HEK293 (cell line): Measurements from ENCODE around the gene PDXDC1.
A peak's percentile ranks its signal among the peaks of the same experiment; 100 is the strongest.
"Not testable (repeated sequence)": the region's sequence is repeated elsewhere in the genome, so short reads cannot be mapped to it uniquely, and the experiment has no call there.

Experiments used
- CTCF ChIA-PET: fragments of 350-600 bp; formaldehyde crosslinking; extraction: SDS; loops from one replicate; lab custom pipeline; 2021; ENCODE audit warnings: antibody characterized with exemption; lab: Yijun Ruan, JAX
- POLR2A ChIA-PET: fragments of 300-600 bp; formaldehyde crosslinking; extraction: SDS; loops from one replicate; lab custom pipeline; 2020; ENCODE audit warnings: antibody characterized with exemption, inconsistent platforms; lab: Yijun Ruan, JAX
- H3K27ac ChIP-seq: fragments of 200-500 bp; sonication (Bioruptor generic); 2 replicates; pipeline ENCODE4 v1.5.1; 2014; ENCODE audit warnings: low read depth, low read length, control low read depth, inconsistent platforms; ENCODE audit errors: extremely low read depth
- H3K36me3 ChIP-seq, 2 experiments: fragments of 200-500 bp in 1 of 2; sonication (Bioruptor generic) in 1 of 2; 1 replicate in 1 of 2; 2 replicates in 1 of 2; pipeline ENCODE4 v1.5.1; 2014 to 2017; ENCODE audit warnings: inconsistent platforms in 2 of 2, low read length in 2 of 2; ENCODE audit not compliant: control insufficient read depth in 2 of 2, insufficient read depth in 1 of 2
- H3K4me1 ChIP-seq: fragments of 200-500 bp; sonication (Bioruptor generic); 2 replicates; pipeline ENCODE4 v1.5.1; 2014; ENCODE audit warnings: mild to moderate bottlenecking, low read length, inconsistent platforms; ENCODE audit not compliant: control insufficient read depth, insufficient read depth
- H3K4me3 ChIP-seq: 2 replicates; pipeline ENCODE4 v1.5.1; 2011; ENCODE audit warnings: low read depth, mild to moderate bottlenecking, control low read depth, low read length, moderate library complexity
- H3K9me3 ChIP-seq: fragments of 200-500 bp; sonication (Bioruptor generic); 2 replicates; pipeline ENCODE4 v1.5.1; 2014; ENCODE audit warnings: low read depth, low read length, inconsistent platforms; ENCODE audit not compliant: control insufficient read depth, insufficient read depth
- GLIS1 ChIP-seq: fragments of 450-650 bp; formaldehyde crosslinking; IDR thresholded peaks from 2 replicates; pipeline ENCODE4 v1.5.1; 2016; ENCODE audit warnings: missing biosample characterization, missing genetic modification characterization
- HIC1 ChIP-seq: fragments of 450-650 bp; formaldehyde crosslinking; IDR thresholded peaks from 2 replicates; pipeline ENCODE4 v1.5.1; 2016; ENCODE audit warnings: missing biosample characterization, missing genetic modification characterization
- SCRT2 ChIP-seq: fragments of 450-650 bp; formaldehyde crosslinking; IDR thresholded peaks from 2 replicates; pipeline ENCODE4 v1.5.1; 2016; ENCODE audit warnings: missing biosample characterization, missing genetic modification characterization
- SP2 ChIP-seq: fragments of 450-650 bp; formaldehyde crosslinking; IDR thresholded peaks from 2 replicates; pipeline ENCODE4 v1.5.1; 2016; ENCODE audit warnings: missing biosample characterization, missing genetic modification characterization
- ZNF664 ChIP-seq: fragments of 450-650 bp; formaldehyde crosslinking; IDR thresholded peaks from 2 replicates; pipeline ENCODE4 v1.5.1; 2016; ENCODE audit warnings: missing biosample characterization, missing genetic modification characterization
- ZNF692 ChIP-seq: fragments of 450-650 bp; formaldehyde crosslinking; IDR thresholded peaks from 2 replicates; pipeline ENCODE4 v1.5.1; 2016; ENCODE audit warnings: missing biosample characterization, missing genetic modification characterization
- TF ChIP-seq, protein P1 (sequence below): fragments of 450-650 bp; formaldehyde crosslinking; IDR thresholded peaks from 2 replicates; pipeline ENCODE4 v1.5.1; 2016; ENCODE audit warnings: missing biosample characterization, missing genetic modification characterization

PDXDC1 gene

DNA sequence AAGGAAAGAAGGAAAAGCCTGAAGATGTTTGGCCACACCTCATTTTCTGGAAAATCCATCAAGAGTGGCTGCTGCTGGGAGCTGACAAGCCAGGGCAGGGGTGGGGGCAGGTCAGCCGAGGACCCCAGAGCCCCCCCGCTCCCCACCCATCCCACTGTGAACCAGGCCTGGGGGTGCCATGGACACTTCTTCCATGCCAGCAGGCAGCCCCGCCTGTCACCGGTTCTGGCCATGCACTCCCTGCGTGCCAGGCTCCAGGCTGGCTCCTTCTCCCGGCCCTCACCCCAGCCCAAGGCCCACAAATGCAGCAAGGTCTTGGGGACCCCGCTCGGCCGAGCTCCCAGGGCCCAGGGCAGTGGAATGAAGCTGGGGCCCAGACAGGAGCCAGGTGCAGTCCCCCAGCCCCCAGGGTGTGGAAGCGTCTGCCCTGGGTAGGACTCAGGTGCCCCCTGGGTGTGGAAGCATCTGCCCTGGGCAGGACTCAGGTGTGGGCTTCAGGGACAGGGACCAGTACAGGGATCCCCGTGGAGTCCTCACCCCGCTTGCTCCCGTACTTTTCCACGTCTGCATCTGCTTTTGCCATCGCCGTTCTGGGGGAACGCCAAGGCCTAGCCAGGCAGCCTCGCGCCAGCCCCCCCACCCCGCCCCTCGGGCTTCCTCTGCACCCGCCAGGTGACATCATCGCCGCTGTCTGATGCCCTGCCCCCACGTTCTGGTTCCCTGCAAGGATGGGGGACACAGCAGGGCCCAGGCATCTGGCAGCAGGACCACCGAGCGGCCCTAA, 167.5 kb downstream of the PDXDC1 start:
- TF ChIP-seq, protein P1, sequence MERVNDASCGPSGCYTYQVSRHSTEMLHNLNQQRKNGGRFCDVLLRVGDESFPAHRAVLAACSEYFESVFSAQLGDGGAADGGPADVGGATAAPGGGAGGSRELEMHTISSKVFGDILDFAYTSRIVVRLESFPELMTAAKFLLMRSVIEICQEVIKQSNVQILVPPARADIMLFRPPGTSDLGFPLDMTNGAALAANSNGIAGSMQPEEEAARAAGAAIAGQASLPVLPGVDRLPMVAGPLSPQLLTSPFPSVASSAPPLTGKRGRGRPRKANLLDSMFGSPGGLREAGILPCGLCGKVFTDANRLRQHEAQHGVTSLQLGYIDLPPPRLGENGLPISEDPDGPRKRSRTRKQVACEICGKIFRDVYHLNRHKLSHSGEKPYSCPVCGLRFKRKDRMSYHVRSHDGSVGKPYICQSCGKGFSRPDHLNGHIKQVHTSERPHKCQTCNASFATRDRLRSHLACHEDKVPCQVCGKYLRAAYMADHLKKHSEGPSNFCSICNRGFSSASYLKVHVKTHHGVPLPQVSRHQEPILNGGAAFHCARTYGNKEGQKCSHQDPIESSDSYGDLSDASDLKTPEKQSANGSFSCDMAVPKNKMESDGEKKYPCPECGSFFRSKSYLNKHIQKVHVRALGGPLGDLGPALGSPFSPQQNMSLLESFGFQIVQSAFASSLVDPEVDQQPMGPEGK (tag by site-specific recombination), result 0 out of 2 replicates have a peak, but pooled peaks have one; percentile 22
- H3K4me1 ChIP-seq, CTCF ChIA-PET, H3K36me3 ChIP-seq, H3K9me3 ChIP-seq, H3K27ac ChIP-seq, POLR2A ChIA-PET, H3K4me3 ChIP-seq: not testable (repeated sequence)

DNA sequence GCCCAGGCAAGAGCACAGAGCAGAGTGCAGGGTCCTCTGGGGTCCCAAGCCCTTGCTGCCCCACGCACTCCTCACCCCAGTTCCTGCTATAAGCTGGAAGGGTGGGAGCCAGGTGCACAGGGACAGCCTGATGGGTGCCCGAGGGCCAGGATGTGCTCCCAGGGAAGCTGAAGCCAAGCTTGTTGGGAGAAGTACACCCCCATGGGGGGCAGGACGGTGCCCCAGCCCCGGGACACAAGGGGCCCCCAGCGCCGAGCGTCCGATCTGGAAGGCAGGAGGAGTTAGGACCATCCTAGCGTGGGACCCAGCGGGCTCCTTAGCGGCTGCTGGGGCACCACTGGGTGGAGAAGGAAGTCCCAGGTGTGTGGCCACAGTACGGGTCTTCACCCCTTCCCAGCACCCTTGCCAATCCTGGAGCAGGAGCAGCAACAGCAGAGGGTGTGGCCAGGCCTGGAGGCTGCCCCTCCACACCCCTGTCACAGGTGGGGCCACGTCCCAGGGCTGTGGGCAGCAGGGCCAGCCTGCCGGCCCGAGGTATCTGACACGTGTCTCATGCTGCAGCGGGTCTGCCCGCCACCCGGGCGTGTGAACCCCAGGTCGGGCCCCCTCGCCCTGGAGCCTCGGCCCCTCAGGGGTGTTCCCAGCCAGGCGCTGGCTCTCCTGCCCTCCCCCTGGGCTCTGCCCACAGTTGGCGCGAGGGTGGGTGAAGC, 168.2 kb downstream of the PDXDC1 start:
- H3K4me3 ChIP-seq, H3K36me3 ChIP-seq, CTCF ChIA-PET, POLR2A ChIA-PET, H3K4me1 ChIP-seq, H3K9me3 ChIP-seq, H3K27ac ChIP-seq: not testable (repeated sequence)

- H3K36me3 ChIP-seq, CTCF ChIA-PET: not testable (repeated sequence)
These were observed 168.8 kb downstream of the PDXDC1 start for GRCh38 chr16:15143601-15144091.

DNA sequence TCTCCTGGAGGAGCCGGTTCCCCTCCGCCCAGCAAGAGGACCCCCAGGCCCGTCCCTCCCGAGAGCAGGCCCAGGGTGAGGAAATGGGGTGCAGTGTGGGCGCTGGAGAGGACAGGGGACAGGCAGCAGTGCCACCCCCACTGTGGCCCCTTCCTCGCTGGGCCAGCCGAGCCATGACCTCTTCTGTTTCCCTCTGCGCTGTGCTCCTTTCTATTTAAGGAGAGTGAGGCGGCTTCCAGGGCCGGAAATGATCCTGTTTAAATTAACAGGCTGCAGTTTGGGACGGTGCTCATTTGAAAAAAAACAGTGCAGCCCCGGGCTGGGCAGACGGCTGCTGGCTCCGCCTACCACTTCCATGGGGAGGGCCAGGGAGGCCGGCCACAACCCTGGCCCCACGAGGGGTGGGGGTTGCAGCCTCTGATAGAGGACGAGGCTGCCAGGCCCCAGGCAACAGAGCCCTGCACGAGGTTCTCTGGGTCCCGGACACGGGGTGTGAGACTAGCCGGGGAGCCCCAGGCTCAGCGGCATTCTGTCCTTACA, 169.3 kb downstream of the PDXDC1 start:
- TF ChIP-seq SCRT2 (0 out of 2 replicates have a peak, but pooled peaks have one; percentile 32), ZNF692 (tag by site-specific recombination) (0 out of 2 replicates have a peak, but pooled peaks have one; percentile 31), GLIS1 (0 out of 2 replicates have a peak, but pooled peaks have one; percentile 23), ZNF664 (tag by site-specific recombination) (0 out of 2 replicates have a peak, but pooled peaks have one; percentile 6), SP2 (peak; percentile 28)
- TF ChIP-seq, protein P1 (tag by site-specific recombination), result peak; percentile 33; the same call in 1 of the 2 replicates
- H3K4me3 ChIP-seq, POLR2A ChIA-PET, H3K9me3 ChIP-seq, H3K36me3 ChIP-seq, CTCF ChIA-PET, H3K4me1 ChIP-seq: not testable (repeated sequence)
- peak overlapping the region; percentile 22; the same call in 1 of the 2 replicates for H3K27ac ChIP-seq

More at GRCh38 chr16:15143601-15144091, 168.8 kb downstream of the PDXDC1 start:
- H3K4me1 ChIP-seq, POLR2A ChIA-PET, H3K27ac ChIP-seq, H3K4me3 ChIP-seq, H3K9me3 ChIP-seq: not testable (repeated sequence)
- 0 out of 2 replicates have a peak, but pooled peaks have one; percentile 33 for TF ChIP-seq HIC1
- TF ChIP-seq SCRT2, result peak; percentile 74
